ENCODE results near the gene MRPS10.
"Not testable (repeated sequence)": the region's sequence is repeated elsewhere in the genome, so short reads cannot be mapped to it uniquely, and the experiment has no call there.

Gene MRPS10

GRCh38 chr6:42179261-42179944 is 38.3 kb downstream of the MRPS10 start:
- no peak for TF ChIP-seq CTCF (IDR thresholded peaks at IDR 0.05; ENCODE audit: insufficient read depth, missing control alignments)
- no peak for FAIRE-seq
- DNase-seq (ENCODE audit: insufficient read length, low spot score) = no peak

- TF ChIP-seq CTCF (IDR thresholded peaks at IDR 0.05; ENCODE audit: insufficient read depth, missing control alignments) = no peak
- no peak for FAIRE-seq
- DNase-seq (ENCODE audit: insufficient read length, low spot score) = no peak
Observed at GRCh38 chr6:42177514-42178364, 39.9 kb downstream of the MRPS10 start.

GRCh38 chr6:42176981-42177380 is 40.7 kb downstream of the MRPS10 start:
- no peak for DNase-seq (ENCODE audit: insufficient read length, low spot score)
- TF ChIP-seq CTCF (IDR thresholded peaks at IDR 0.05; ENCODE audit: insufficient read depth, missing control alignments) = no peak
- FAIRE-seq = no peak

- no peak for DNase-seq (ENCODE audit: insufficient read length, low spot score)
- peak; percentile 29 for TF ChIP-seq CTCF (IDR thresholded peaks at IDR 0.05; ENCODE audit: insufficient read depth, missing control alignments)
- no peak for FAIRE-seq
Observed at GRCh38 chr6:42175860-42176259, 41.8 kb downstream of the MRPS10 start.

GRCh38 chr6:42173101-42173500 is 44.6 kb downstream of the MRPS10 start, which contains the start of gene GUCA1A:
Gene GUCA1A, plus strand, starts transcription at chr6:42173364. Its CDS starts 250 bp downstream, at chr6:42173614.
- DNase-seq (ENCODE audit: insufficient read length, low spot score) (peak; percentile 70), FAIRE-seq (peak; percentile 92)
- no peak for TF ChIP-seq CTCF (IDR thresholded peaks at IDR 0.05; ENCODE audit: insufficient read depth, missing control alignments)

GRCh38 chr6:42171813-42172581 is 45.7 kb downstream of the MRPS10 start:
- TF ChIP-seq CTCF (IDR thresholded peaks at IDR 0.05; ENCODE audit: insufficient read depth, missing control alignments) = no peak
- DNase-seq (ENCODE audit: insufficient read length, low spot score) (no peak), FAIRE-seq (no peak)

- FAIRE-seq = not testable (repeated sequence)
Observed at GRCh38 chr6:42169780-42170179, 47.9 kb downstream of the MRPS10 start.

More at GRCh38 chr6:42169780-42170179, 47.9 kb downstream of the MRPS10 start:
- not testable (repeated sequence) for DNase-seq (ENCODE audit: insufficient read length, low spot score)

Measured in D721Med (cell line).